CD4-positive, alpha-beta memory T cell (primary cell): ENCODE measurements around the gene PRSS57. TPM values are rescaled to one million over a fixed set of nuclear protein-coding genes. Genes with fewer than 3 reads are reported as not detected.
A peak's percentile ranks its signal among the peaks of the same experiment; 100 is the strongest.

ENCODE experiments used
- CTCF ChIA-PET: fragments of 350-600 bp; sonication (Branson Sonifier 250); formaldehyde crosslinking; loops from one replicate; lab custom pipeline; 2021; ENCODE audit warnings: inconsistent platforms; ENCODE audit not compliant: partially characterized antibody; lab: Charles Lee
- POLR2A ChIA-PET: fragments of 350-600 bp; sonication (Branson Sonifier 250); formaldehyde crosslinking; loops from one replicate; lab custom pipeline; 2021; ENCODE audit not compliant: partially characterized antibody; lab: Charles Lee
- DNase-seq, 5 donors: peaks; one replicate each; pipeline versions ENCODE4 v3.0.0 to v3.0.0-alpha.2; 2020 to 2022; ENCODE audit warnings: mixed read lengths in 1 of 5
- H3K27ac ChIP-seq: one replicate; pipeline ENCODE4 v1.7.0; 2013; ENCODE audit warnings: low read depth, low read length
- H3K27me3 ChIP-seq: 2 replicates; pipeline ENCODE4 v1.7.0; 2013; ENCODE audit warnings: mild to moderate bottlenecking, low read length, moderate library complexity; ENCODE audit not compliant: insufficient read depth
- H3K36me3 ChIP-seq: 2 replicates; pipeline ENCODE4 v1.7.0; 2013; ENCODE audit warnings: mild to moderate bottlenecking, low read length, moderate library complexity; ENCODE audit not compliant: insufficient read depth
- H3K4me1 ChIP-seq: 2 replicates; pipeline ENCODE4 v1.7.0; 2013; ENCODE audit warnings: mild to moderate bottlenecking, low read length, moderate library complexity; ENCODE audit not compliant: insufficient read depth
- H3K4me3 ChIP-seq, 2 donors: one replicate each; pipeline ENCODE4 v1.7.0; 2013; ENCODE audit warnings: low read length in 2 of 2, mild to moderate bottlenecking in 1 of 2
- H3K9me3 ChIP-seq, 2 donors: one replicate each; pipeline ENCODE4 v1.7.0; 2013; ENCODE audit warnings: low read length in 2 of 2, control low read depth in 1 of 2; ENCODE audit not compliant: control insufficient read depth in 1 of 2
- H3K27ac Mint-ChIP-seq, 7 donors: one replicate each; pipeline ENCODE4 v1.8.0; 2020 to 2021; ENCODE audit warnings: mixed read lengths in 7 of 7, mild to moderate bottlenecking in 6 of 7, inconsistent platforms in 3 of 7, moderate library complexity in 3 of 7
- H3K27me3 Mint-ChIP-seq, 2 donors: one replicate each; pipeline ENCODE4 v1.8.0; 2020 to 2021; ENCODE audit warnings: mixed read lengths in 2 of 2
- H3K36me3 Mint-ChIP-seq, 2 donors: one replicate each; pipeline ENCODE4 v1.8.0; 2020 to 2021; ENCODE audit warnings: mixed read lengths in 2 of 2, inconsistent platforms in 1 of 2, mild to moderate bottlenecking in 1 of 2
- H3K4me1 Mint-ChIP-seq, 4 donors: one replicate each; pipeline ENCODE4 v1.8.0; 2020 to 2021; ENCODE audit warnings: mixed read lengths in 4 of 4, mild to moderate bottlenecking in 1 of 4
- H3K4me3 Mint-ChIP-seq, 8 donors: one replicate each; pipeline ENCODE4 v1.8.0; 2020 to 2021; ENCODE audit warnings: mixed read lengths in 8 of 8, mild to moderate bottlenecking in 7 of 8, moderate library complexity in 6 of 8, inconsistent platforms in 3 of 8
- H3K9me3 Mint-ChIP-seq, 8 donors: one replicate each; pipeline ENCODE4 v1.8.0; 2020 to 2021; ENCODE audit warnings: mixed read lengths in 8 of 8, mild to moderate bottlenecking in 5 of 8, inconsistent platforms in 3 of 8, moderate library complexity in 1 of 8
- intact Hi-C: fragments of 100-400 bp; cut with micrococcal nuclease; formaldehyde crosslinking; loops from one replicate; pipeline ENCODE4 v1.15.1; 2023
- polyA plus RNA-seq, 2 donors: library from polyadenylated mRNA; unstranded; fragments of 300-500 nt; fragmentation: Illumina TruSeq; gene quantifications; one replicate each; pipeline ENCODE4 v1.2.3, GENCODE V29; 2021
- total RNA-seq, 2 experiments: library from RNA; stranded (reverse); gene quantifications; one replicate each; pipeline ENCODE4 v1.2.3, GENCODE V29; 2021

Gene PRSS57
- total and polyA plus RNA-seq, 4 experiments from 2014 or later: not detected

- H3K9me3 ChIP-seq: no peaks in the 10 kb centered on the region
- peaks cover 22 to 66% (median 51%) of the 10 kb centered on the region in 4 donors for H3K4me1 Mint-ChIP-seq
- H3K4me3 Mint-ChIP-seq: peak overlapping the region in 5 of 8 donors; percentile 17 to 54 (median 40)
- peaks cover 3 to 41% of the 10 kb centered on the region in 2 donors for H3K36me3 Mint-ChIP-seq
- no peak for DNase-seq
- intact Hi-C loops: no loop called here
- H3K4me3 ChIP-seq: no peak overlapping the region
- peak overlapping the region; percentile 40 for H3K27ac ChIP-seq
- peaks cover 0 to 3% of the 10 kb centered on the region in 2 donors for H3K27me3 Mint-ChIP-seq
- H3K36me3 ChIP-seq: peaks cover 27% of the 10 kb centered on the region
- H3K27ac Mint-ChIP-seq: peak overlapping the region in 6 of 7 donors; percentile 36 to 100 (median 60)
- ChIA-PET CTCF (no interaction called here), POLR2A (interaction anchor here (0.6 to 1.7 kb wide), 5 partner anchors 14 to 73 kb away, joined by 3 to 6 read pairs (median 4); partner anchors contain the start of gene POLRMT)
- peaks cover 67% of the 10 kb centered on the region for H3K4me1 ChIP-seq
- H3K9me3 Mint-ChIP-seq: peaks cover 0 to 2% (median 0%) of the 10 kb centered on the region in 8 donors
- H3K27me3 ChIP-seq: no peaks in the 10 kb centered on the region
These were observed 38.3 kb downstream of the PRSS57 start for GRCh38 chr19:656751-657559.

GRCh38 chr19:655691-656090 lies 39.6 kb downstream of the PRSS57 start:
- peaks cover 0 to 3% of the 10 kb centered on the region in 2 donors for H3K27me3 Mint-ChIP-seq
- H3K27ac ChIP-seq: no peak overlapping the region
- H3K4me3 ChIP-seq: no peak overlapping the region
- H3K36me3 Mint-ChIP-seq: peaks cover 3 to 33% of the 10 kb centered on the region in 2 donors
- CTCF ChIA-PET: no interaction called here
- intact Hi-C loops: no loop called here
- peaks cover 39% of the 10 kb centered on the region for H3K36me3 ChIP-seq
- H3K27ac Mint-ChIP-seq: peak overlapping the region in 6 of 7 donors; percentile 72 to 100 (median 81)
- peaks cover 0 to 2% (median 0%) of the 10 kb centered on the region in 8 donors for H3K9me3 Mint-ChIP-seq
- H3K4me1 ChIP-seq: peaks cover 65% of the 10 kb centered on the region
- no peaks in the 10 kb centered on the region for H3K27me3 ChIP-seq
- peaks cover 22 to 64% (median 44%) of the 10 kb centered on the region in 4 donors for H3K4me1 Mint-ChIP-seq
- H3K9me3 ChIP-seq: no peaks in the 10 kb centered on the region
- DNase-seq: no peak
- H3K4me3 Mint-ChIP-seq: peak overlapping the region in 4 of 8 donors; percentile 28 to 76 (median 42)
- POLR2A ChIA-PET: interaction anchor here (0.6 to 1.7 kb wide), 2 partner anchors 13 to 21 kb away, joined by 3 to 6 read pairs; no protein-coding TSS in a partner anchor

- Mint-ChIP-seq H3K27ac (no peak overlapping the region), H3K27me3 (no peaks in the 10 kb centered on the region), H3K36me3 (peaks cover 3 to 27% of the 10 kb centered on the region in 2 donors), H3K4me1 (peaks cover 17 to 44% (median 28%) of the 10 kb centered on the region in 4 donors), H3K4me3 (peak overlapping the region in 1 of 8 donors; percentile 36), H3K9me3 (peaks cover 0 to 2% (median 0%) of the 10 kb centered on the region in 8 donors)
- intact Hi-C loops: no loop called here
- H3K27ac ChIP-seq: no peak overlapping the region
- H3K9me3 ChIP-seq: no peaks in the 10 kb centered on the region
- ChIA-PET CTCF (no interaction called here), POLR2A (no interaction called here)
- DNase-seq: no peak
- no peaks in the 10 kb centered on the region for H3K27me3 ChIP-seq
- H3K4me3 ChIP-seq: no peak overlapping the region
- H3K36me3 ChIP-seq: peaks cover 42% of the 10 kb centered on the region
- H3K4me1 ChIP-seq: peaks cover 42% of the 10 kb centered on the region
These were observed 41.8 kb downstream of the PRSS57 start for GRCh38 chr19:653425-653824.

- H3K27me3 ChIP-seq: no peaks in the 10 kb centered on the region
- Mint-ChIP-seq H3K4me3 (no peak overlapping the region), H3K36me3 (peaks cover 3 to 27% of the 10 kb centered on the region in 2 donors), H3K27ac (peak overlapping the region in 1 of 7 donors; percentile 61), H3K27me3 (no peaks in the 10 kb centered on the region), H3K9me3 (peaks cover 0 to 2% (median 0%) of the 10 kb centered on the region in 8 donors), H3K4me1 (peaks cover 17 to 38% (median 26%) of the 10 kb centered on the region in 4 donors)
- no peak for DNase-seq
- intact Hi-C loops: no loop called here
- H3K4me1 ChIP-seq: peaks cover 35% of the 10 kb centered on the region
- peaks cover 44% of the 10 kb centered on the region for H3K36me3 ChIP-seq
- POLR2A ChIA-PET: no interaction called here
- H3K9me3 ChIP-seq: no peaks in the 10 kb centered on the region
- CTCF ChIA-PET: no interaction called here
- H3K27ac ChIP-seq: no peak overlapping the region
- no peak overlapping the region for H3K4me3 ChIP-seq
These were observed 42.5 kb downstream of the PRSS57 start for GRCh38 chr19:652467-653389.

GRCh38 chr19:651991-652390 lies 43.3 kb downstream of the PRSS57 start:
- Mint-ChIP-seq H3K4me1 (peaks cover 15 to 31% (median 19%) of the 10 kb centered on the region in 4 donors), H3K4me3 (no peak overlapping the region), H3K27me3 (no peaks in the 10 kb centered on the region), H3K36me3 (peaks cover 3 to 25% of the 10 kb centered on the region in 2 donors), H3K27ac (no peak overlapping the region), H3K9me3 (peaks cover 0 to 2% (median 0%) of the 10 kb centered on the region in 8 donors)
- Histone ChIP-seq H3K4me1 (peaks cover 28% of the 10 kb centered on the region), H3K27ac (no peak overlapping the region), H3K9me3 (no peaks in the 10 kb centered on the region), H3K36me3 (peaks cover 48% of the 10 kb centered on the region), H3K27me3 (no peaks in the 10 kb centered on the region), H3K4me3 (no peak overlapping the region)
- ChIA-PET POLR2A (no interaction called here), CTCF (no interaction called here)
- intact Hi-C loops: no loop called here
- DNase-seq: no peak

GRCh38 chr19:651114-651818 lies 44.0 kb downstream of the PRSS57 start:
- no peaks in the 10 kb centered on the region for H3K9me3 ChIP-seq
- Mint-ChIP-seq H3K27me3 (no peaks in the 10 kb centered on the region), H3K4me3 (no peak overlapping the region), H3K27ac (no peak overlapping the region), H3K4me1 (peaks cover 13 to 27% (median 15%) of the 10 kb centered on the region in 4 donors), H3K36me3 (peaks cover 3 to 25% of the 10 kb centered on the region in 2 donors), H3K9me3 (no peaks in the 10 kb centered on the region)
- peaks cover 21% of the 10 kb centered on the region for H3K4me1 ChIP-seq
- peak in 1 of 5 donors; percentile 3 for DNase-seq
- H3K36me3 ChIP-seq: peaks cover 52% of the 10 kb centered on the region
- CTCF ChIA-PET: no interaction called here
- POLR2A ChIA-PET: no interaction called here
- H3K27ac ChIP-seq: no peak overlapping the region
- H3K27me3 ChIP-seq: no peaks in the 10 kb centered on the region
- intact Hi-C loops: no loop called here
- no peak overlapping the region for H3K4me3 ChIP-seq
